H1 (cell line): ENCODE measurements around the gene GALNT7. TPM values are rescaled to one million over a fixed set of nuclear protein-coding genes. Genes with fewer than 3 reads are reported as not detected.

ENCODE experiments used
- GABPA ChIP-seq: IDR thresholded peaks from 2 replicates; pipeline ENCODE4 v1.6.1; 2011; ENCODE audit warnings: mild to moderate bottlenecking, low read length, moderate library complexity, borderline replicate concordance; ENCODE audit not compliant: insufficient read depth
- NRF1 ChIP-seq: IDR thresholded peaks from 2 replicates; pipeline ENCODE4 v1.6.1; 2011; ENCODE audit warnings: mild to moderate bottlenecking, low read depth, low read length, improper control_type of control experiment
- SRF ChIP-seq: IDR thresholded peaks from 2 replicates; pipeline ENCODE4 v1.6.1; 2011; ENCODE audit warnings: mild to moderate bottlenecking, low read depth, low read length, moderate library complexity
- ZNF274 ChIP-seq: IDR thresholded peaks from 2 replicates; pipeline ENCODE4 v1.7.0; 2012; ENCODE audit warnings: low read length, borderline replicate concordance; ENCODE audit errors: extremely low read depth
- polyA plus RNA-seq, 7 experiments: library from polyadenylated mRNA; depleted of rRNA in 3 of 7; stranded (reverse) in 5 of 7; unstranded in 2 of 7; fragments of >200 nt in 5 of 7; fragments of 200-250 nt in 2 of 7; gene quantifications; 1 replicate in 5 of 7; 2 replicates in 1 of 7; 4 replicates in 1 of 7; pipeline versions ENCODE4 v1.2.1 to v1.2.3, GENCODE V29; 2011 to 2013; ENCODE audit warnings: missing spikeins in 2 of 7, mixed read lengths in 2 of 7
- total RNA-seq: library from RNA; stranded (reverse); fragmentation: NEBNext Ultra II Directional; extraction: Animal tissue kit (Norgen Biotek cat#: 25700); gene quantifications from 2 replicates; pipeline ENCODE4 v1.2.1, GENCODE V29; 2021

GALNT7 gene
- total and polyA plus RNA-seq, 2 of the 8 experiments (the other 6 are each of a cell fraction or from before 2014, with no cell fraction given): 22.4 to 85.5 TPM

DNA sequence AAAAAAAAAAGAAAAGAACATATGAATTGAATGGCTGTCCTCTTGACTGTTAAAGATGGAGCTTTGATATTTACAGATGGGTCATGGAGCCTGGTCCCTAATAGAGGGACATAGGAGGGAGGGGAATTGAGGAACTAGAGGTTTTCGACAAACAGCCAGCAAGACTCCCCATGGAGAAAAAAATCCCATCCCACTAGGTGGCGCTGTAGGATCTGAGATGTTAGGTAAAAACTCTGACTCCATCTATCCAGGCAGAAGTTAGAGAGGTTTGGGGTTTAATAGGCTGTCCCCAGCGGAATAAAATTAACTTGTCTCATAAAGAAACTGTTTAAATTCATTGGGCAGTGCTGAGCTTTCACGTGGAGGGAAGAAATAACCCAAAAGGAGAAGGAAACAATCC lies 119.7 kb downstream of the GALNT7 start (continued):
- TF ChIP-seq GABPA (no peak), ZNF274 (no peak), NRF1 (no peak), SRF (no peak)
- TF ChIP-seq, all 59 proteins: peak for 2
